WTC11 (cell line): ENCODE results near the gene NUDT17. TPM values are rescaled to one million over a fixed set of nuclear protein-coding genes. Genes with fewer than 3 reads are reported as not detected.
"Not testable (repeated sequence)": the region's sequence is repeated elsewhere in the genome, so short reads cannot be mapped to it uniquely, and the experiment has no call there.

Source experiments
- ATAC-seq: fragments of 200-7000 bp; cut with Tn5 transposase; 2 replicates; pipeline ENCODE4 v1.10.0; 2021; ENCODE audit warnings: mild to moderate bottlenecking, moderate library complexity
- CTCF ChIA-PET: fragments of 300-600 bp; sonication (Branson Sonifier 250); formaldehyde crosslinking; loops from one replicate; lab custom pipeline; 2021; ENCODE audit warnings: antibody characterized with exemption; lab: Charles Lee
- POLR2A ChIA-PET: fragments of 350-600 bp; sonication (Branson Sonifier 250); formaldehyde crosslinking; loops from one replicate; lab custom pipeline; 2021; ENCODE audit warnings: antibody characterized with exemption; lab: Charles Lee
- DNase-seq: peaks from one replicate; pipeline ENCODE4 v3.0.0; 2021; ENCODE audit warnings: low spot score
- H3K27ac Mint-ChIP-seq: 2 replicates; pipeline ENCODE4 v1.8.0; 2021; ENCODE audit warnings: mixed read lengths
- H3K27me3 Mint-ChIP-seq: 2 replicates; pipeline ENCODE4 v1.8.0; 2021; ENCODE audit warnings: low read depth, mild to moderate bottlenecking, moderate library complexity, mixed read lengths
- H3K36me3 Mint-ChIP-seq: 2 replicates; pipeline ENCODE4 v1.8.0; 2021; ENCODE audit warnings: mixed read lengths
- H3K4me1 Mint-ChIP-seq: 2 replicates; pipeline ENCODE4 v1.8.0; 2022; ENCODE audit warnings: mixed read lengths
- H3K4me3 Mint-ChIP-seq: 2 replicates; pipeline ENCODE4 v1.8.0; 2021; ENCODE audit warnings: mild to moderate bottlenecking, moderate library complexity, mixed read lengths
- H3K9me3 Mint-ChIP-seq: 2 replicates; pipeline ENCODE4 v1.8.0; 2021; ENCODE audit warnings: mixed read lengths
- AFF4 ChIP-seq: sonication (generic); formaldehyde crosslinking; IDR thresholded peaks from 2 replicates; pipeline ENCODE4 v1.8.1; 2023; ENCODE audit warnings: mild to moderate bottlenecking, missing genetic modification reagents, borderline replicate concordance
- AR ChIP-seq: fragments of 250-450 bp; sonication (Bioruptor Pico); IDR thresholded peaks from 2 replicates; pipeline ENCODE4 v1.9.0; 2021; ENCODE audit warnings: mild to moderate bottlenecking
- ATF2 ChIP-seq: sonication (generic); formaldehyde crosslinking; IDR thresholded peaks from 2 replicates; pipeline ENCODE4 v1.8.1; 2022; ENCODE audit warnings: low read depth, missing genetic modification reagents, borderline replicate concordance
- ATF6 ChIP-seq: sonication (generic); formaldehyde crosslinking; IDR thresholded peaks from 2 replicates; pipeline ENCODE4 v1.8.1; 2023; ENCODE audit warnings: mild to moderate bottlenecking, missing genetic modification reagents
- CTCF ChIP-seq: fragments of 200-600 bp; IDR thresholded peaks from 2 replicates; pipeline ENCODE4 v1.8.0; 2022; ENCODE audit warnings: antibody characterized with exemption
- ESRRA ChIP-seq: sonication (generic); formaldehyde crosslinking; IDR thresholded peaks from 2 replicates; pipeline ENCODE4 v1.8.1; 2022; ENCODE audit warnings: mild to moderate bottlenecking, missing genetic modification reagents, borderline replicate concordance
- FOXK1 ChIP-seq: sonication (generic); formaldehyde crosslinking; IDR thresholded peaks from 2 replicates; pipeline ENCODE4 v1.8.0; 2022; ENCODE audit warnings: mild to moderate bottlenecking, moderate library complexity, missing genetic modification reagents
- JUN ChIP-seq: sonication (generic); formaldehyde crosslinking; IDR thresholded peaks from 2 replicates; pipeline ENCODE4 v1.8.0; 2023; ENCODE audit warnings: mild to moderate bottlenecking, missing genetic modification reagents
- MLX ChIP-seq: sonication (generic); formaldehyde crosslinking; IDR thresholded peaks from 2 replicates; pipeline ENCODE4 v1.8.1; 2023; ENCODE audit warnings: mild to moderate bottlenecking, missing genetic modification reagents, moderate library complexity
- NR1H2 ChIP-seq: sonication (generic); formaldehyde crosslinking; IDR thresholded peaks from 2 replicates; pipeline ENCODE4 v1.9.0; 2021; ENCODE audit warnings: mild to moderate bottlenecking, moderate library complexity, missing genetic modification reagents
- NR2C2 ChIP-seq: sonication (generic); formaldehyde crosslinking; IDR thresholded peaks from 2 replicates; pipeline ENCODE4 v1.8.0; 2022; ENCODE audit warnings: mild to moderate bottlenecking, missing genetic modification reagents
- NR3C1 ChIP-seq: sonication (generic); formaldehyde crosslinking; conservative IDR thresholded peaks from 2 replicates; pipeline ENCODE4 v1.8.1; 2023; ENCODE audit warnings: low read depth, mild to moderate bottlenecking, missing genetic modification reagents
- OVOL2 ChIP-seq: fragments of 250-450 bp; sonication (Bioruptor Pico); IDR thresholded peaks from 2 replicates; pipeline ENCODE4 v1.9.0; 2021; ENCODE audit warnings: mild to moderate bottlenecking, borderline replicate concordance
- RORB ChIP-seq: fragments of 250-450 bp; sonication (Bioruptor Pico); IDR thresholded peaks from 2 replicates; pipeline ENCODE4 v1.9.0; 2021; ENCODE audit warnings: mild to moderate bottlenecking
- STAT6 ChIP-seq: sonication (generic); formaldehyde crosslinking; conservative IDR thresholded peaks from 2 replicates; pipeline ENCODE4 v1.8.1; 2023; ENCODE audit warnings: mild to moderate bottlenecking, low read depth, missing genetic modification reagents, moderate library complexity
- TEAD4 ChIP-seq: sonication (generic); formaldehyde crosslinking; IDR thresholded peaks from 2 replicates; pipeline ENCODE4 v1.8.0; 2022; ENCODE audit warnings: mild to moderate bottlenecking, missing genetic modification reagents
- ZBTB21 ChIP-seq: sonication (generic); formaldehyde crosslinking; IDR thresholded peaks from 2 replicates; pipeline ENCODE4 v1.8.1; 2023; ENCODE audit warnings: mild to moderate bottlenecking, missing genetic modification reagents, borderline replicate concordance
- ZNF219 ChIP-seq: sonication (generic); formaldehyde crosslinking; IDR thresholded peaks from 2 replicates; pipeline ENCODE4 v1.8.0; 2023; ENCODE audit warnings: missing genetic modification reagents, mild to moderate bottlenecking, borderline replicate concordance
- total RNA-seq: library from RNA; stranded (reverse); gene quantifications from 3 replicates; pipeline ENCODE4 v1.2.3, GENCODE V29; 2021

The NUDT17 gene
- total RNA-seq, 1 experiment from 2014 or later, result 2.7 TPM

GRCh38 chr1:145806408-145806807 is 39.0 kb upstream of the NUDT17 start (continued):
- TF ChIP-seq CTCF (no peak), MLX (no peak), ZNF219 (CRISPR knock-in tag) (no peak), AR (CRISPR knock-in tag) (no peak), NR3C1 (no peak), JUN (CRISPR knock-in tag) (no peak), ATF6 (CRISPR knock-in tag) (no peak), RORB (no peak)
- TF ChIP-seq, all 79 proteins: peak for 0

GRCh38 chr1:145806844-145807243 is 38.6 kb upstream of the NUDT17 start:
- ChIA-PET POLR2A (no interaction called here), CTCF (interaction anchor here (2.2 kb wide), 1 partner anchor 39 kb away, joined by 10 read pairs; the partner anchor contains the start of gene NUDT17)
- H3K27me3 Mint-ChIP-seq, result no peaks in the 10 kb centered on the region
- H3K9me3 Mint-ChIP-seq, result no peaks in the 10 kb centered on the region
- no peaks in the 10 kb centered on the region for H3K36me3 Mint-ChIP-seq
- no peak overlapping the region for H3K4me3 Mint-ChIP-seq
- peaks cover 30% of the 10 kb centered on the region for H3K4me1 Mint-ChIP-seq
- H3K27ac Mint-ChIP-seq, result no peak overlapping the region
- no peak for DNase-seq
- TF ChIP-seq NR1H2 (no peak), FOXK1 (no peak), ATF2 (CRISPR knock-in tag) (no peak), ZBTB21 (CRISPR knock-in tag) (no peak), NR2C2 (no peak), TEAD4 (CRISPR knock-in tag) (no peak), ESRRA (no peak), AFF4 (no peak), STAT6 (CRISPR knock-in tag) (no peak), OVOL2 (CRISPR knock-in tag) (no peak)
- ATAC-seq, result no peak

GRCh38 chr1:145812977-145813810 is 32.2 kb upstream of the NUDT17 start:
- H3K4me1 Mint-ChIP-seq, H3K27me3 Mint-ChIP-seq, DNase-seq, POLR2A ChIA-PET, H3K36me3 Mint-ChIP-seq, ATAC-seq, CTCF ChIA-PET, H3K27ac Mint-ChIP-seq, H3K9me3 Mint-ChIP-seq, H3K4me3 Mint-ChIP-seq: not testable (repeated sequence)
